A673 (cell line): ENCODE measurements around the gene FBXO11. TPM values are rescaled to one million over a fixed set of nuclear protein-coding genes. Genes with fewer than 3 reads are reported as not detected.
A peak's percentile ranks its signal among the peaks of the same experiment; 100 is the strongest.

Experiments used
- BruUV-seq: library from RNA; stranded (reverse); fragments of 400-500 nt; replicated peaks from 2 replicates; lab custom pipeline; 2021; lab: Mats Ljungman, UMichigan
- CTCF ChIA-PET: fragments of 300-600 bp; sonication (Branson Sonifier 250); formaldehyde crosslinking; loops from one replicate; lab custom pipeline; 2022; ENCODE audit warnings: antibody characterized with exemption; lab: Charles Lee
- POLR2A ChIA-PET: fragments of 300-600 bp; sonication (Branson Sonifier 250); formaldehyde crosslinking; loops from one replicate; lab custom pipeline; 2022; ENCODE audit warnings: antibody characterized with exemption; ENCODE audit not compliant: low non-redundant PET; lab: Charles Lee
- DNase-seq: peaks from one replicate; pipeline ENCODE4 v3.0.0-alpha.2; 2015; ENCODE audit warnings: low spot score
- H3K27ac ChIP-seq: fragments of 200-600 bp; sonication (generic); 2 replicates; pipeline ENCODE4 v1.5.1; 2016; ENCODE audit warnings: mixed run types, low read depth, mild to moderate bottlenecking, mixed read lengths, antibody characterized with exemption, low read length; ENCODE audit not compliant: poor library complexity, severe bottlenecking
- H3K27me3 ChIP-seq: fragments of 200-600 bp; sonication (generic); replicated peaks from 2 replicates; pipeline ENCODE4 v1.6.1; 2017; ENCODE audit warnings: mixed run types, low read depth, mild to moderate bottlenecking, mixed read lengths, antibody characterized with exemption, low read length; ENCODE audit not compliant: insufficient read depth, poor library complexity
- H3K36me3 ChIP-seq: fragments of 200-600 bp; sonication (generic); 2 replicates; pipeline ENCODE4 v1.6.1; 2016; ENCODE audit warnings: mixed run types, mild to moderate bottlenecking, mixed read lengths, antibody characterized with exemption, low read length; ENCODE audit not compliant: insufficient read depth, poor library complexity, severe bottlenecking
- H3K4me1 ChIP-seq: fragments of 200-600 bp; sonication (generic); 2 replicates; pipeline ENCODE4 v1.6.1; 2017; ENCODE audit warnings: mixed run types, mild to moderate bottlenecking, mixed read lengths, antibody characterized with exemption, low read length; ENCODE audit not compliant: insufficient read depth, poor library complexity, severe bottlenecking
- H3K4me3 ChIP-seq: fragments of 200-600 bp; sonication (generic); 2 replicates; pipeline ENCODE4 v1.5.1; 2016; ENCODE audit warnings: low read depth, mixed run types, mild to moderate bottlenecking, mixed read lengths, low read length; ENCODE audit not compliant: poor library complexity, severe bottlenecking
- H3K9me3 ChIP-seq: fragments of 200-600 bp; sonication (generic); 2 replicates; pipeline ENCODE4 v1.6.1; 2016; ENCODE audit warnings: mixed run types, low read depth, mild to moderate bottlenecking, mixed read lengths, antibody characterized with exemption, low read length; ENCODE audit not compliant: poor library complexity, severe bottlenecking
- EZH2 ChIP-seq: fragments of 200-600 bp; sonication (generic); IDR thresholded peaks from 2 replicates; pipeline ENCODE4 v1.6.1; 2017; ENCODE audit warnings: borderline replicate concordance, low read depth, mild to moderate bottlenecking, mixed read lengths, antibody characterized with exemption, low read length; ENCODE audit not compliant: poor library complexity, severe bottlenecking
- intact Hi-C: fragments of 100-400 bp; cut with micrococcal nuclease; formaldehyde crosslinking; loops from one replicate; pipeline ENCODE4 v1.10.0; 2022; ENCODE audit not compliant: unreplicated experiment
- total RNA-seq: library from RNA; stranded (reverse); gene quantifications from 2 replicates; pipeline ENCODE4 v1.2.3, GENCODE V29; 2021
- TF ChIP-seq, protein P1 (sequence below): fragments of 300-800, 200-600 bp; sonication (generic); conservative IDR thresholded peaks from 2 replicates; pipeline ENCODE4 v1.5.1; 2017; ENCODE audit warnings: low read depth, mild to moderate bottlenecking, antibody characterized with exemption, low read length, moderate library complexity, mixed read lengths

The FBXO11 gene
- total RNA-seq, 1 experiment from 2014 or later = 84.0 TPM

DNA sequence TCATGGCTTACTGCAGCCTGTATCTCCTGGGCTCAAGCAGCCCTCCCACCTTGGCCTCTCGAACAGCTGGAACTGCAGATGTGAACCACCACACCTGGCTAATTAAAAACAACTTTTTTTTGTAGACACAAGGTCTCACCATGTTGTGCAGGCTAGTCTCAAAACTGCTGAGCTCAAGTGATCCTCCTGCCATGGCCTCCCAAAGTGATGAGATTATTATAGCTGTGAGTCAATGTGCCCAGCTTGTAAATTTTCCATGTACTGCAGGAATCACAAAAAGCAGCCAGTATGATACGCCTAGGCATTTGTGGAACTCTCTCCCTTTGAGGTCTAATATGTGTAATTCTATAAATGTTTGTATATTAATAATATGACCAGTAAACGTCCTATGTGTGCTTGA is 63.5 kb downstream of the FBXO11 start:
- H3K4me1 ChIP-seq = peaks cover 12% of the 10 kb centered on the region
- POLR2A ChIA-PET = no interaction called here
- H3K9me3 ChIP-seq = no peaks in the 10 kb centered on the region
- H3K4me3 ChIP-seq = no peak overlapping the region
- CTCF ChIA-PET = no interaction called here
- no peaks in the 10 kb centered on the region for H3K27me3 ChIP-seq
- BruUV-seq = no TSS peak
- TF ChIP-seq EZH2 = no peak
- TF ChIP-seq, protein P1, sequence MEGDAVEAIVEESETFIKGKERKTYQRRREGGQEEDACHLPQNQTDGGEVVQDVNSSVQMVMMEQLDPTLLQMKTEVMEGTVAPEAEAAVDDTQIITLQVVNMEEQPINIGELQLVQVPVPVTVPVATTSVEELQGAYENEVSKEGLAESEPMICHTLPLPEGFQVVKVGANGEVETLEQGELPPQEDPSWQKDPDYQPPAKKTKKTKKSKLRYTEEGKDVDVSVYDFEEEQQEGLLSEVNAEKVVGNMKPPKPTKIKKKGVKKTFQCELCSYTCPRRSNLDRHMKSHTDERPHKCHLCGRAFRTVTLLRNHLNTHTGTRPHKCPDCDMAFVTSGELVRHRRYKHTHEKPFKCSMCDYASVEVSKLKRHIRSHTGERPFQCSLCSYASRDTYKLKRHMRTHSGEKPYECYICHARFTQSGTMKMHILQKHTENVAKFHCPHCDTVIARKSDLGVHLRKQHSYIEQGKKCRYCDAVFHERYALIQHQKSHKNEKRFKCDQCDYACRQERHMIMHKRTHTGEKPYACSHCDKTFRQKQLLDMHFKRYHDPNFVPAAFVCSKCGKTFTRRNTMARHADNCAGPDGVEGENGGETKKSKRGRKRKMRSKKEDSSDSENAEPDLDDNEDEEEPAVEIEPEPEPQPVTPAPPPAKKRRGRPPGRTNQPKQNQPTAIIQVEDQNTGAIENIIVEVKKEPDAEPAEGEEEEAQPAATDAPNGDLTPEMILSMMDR = no peak
- peaks cover 19% of the 10 kb centered on the region for H3K36me3 ChIP-seq
- intact Hi-C loops = no loop called here
- no peak overlapping the region for H3K27ac ChIP-seq
- DNase-seq = no peak

DNA sequence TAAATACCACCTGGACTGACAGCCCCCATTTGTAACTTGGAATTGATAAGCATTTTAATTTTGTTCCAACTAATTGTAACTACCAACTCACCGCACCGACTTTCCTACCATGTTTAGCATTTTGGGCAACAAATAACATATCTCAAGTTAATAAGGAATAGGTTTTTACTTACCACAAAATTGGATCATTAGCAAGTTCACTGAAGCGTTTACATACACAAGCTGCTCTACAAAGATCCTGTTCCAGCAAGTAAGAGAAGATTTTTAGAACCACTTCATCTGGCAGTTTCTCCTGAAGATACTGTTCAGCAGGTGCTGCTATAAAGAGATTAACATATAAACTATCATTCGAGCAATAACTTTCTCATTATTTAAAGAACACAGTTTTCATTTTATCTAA is 67.6 kb downstream of the FBXO11 start:
- Histone ChIP-seq H3K9me3 (no peaks in the 10 kb centered on the region), H3K4me3 (no peak overlapping the region), H3K36me3 (peaks cover 55% of the 10 kb centered on the region), H3K27ac (no peak overlapping the region), H3K4me1 (no peaks in the 10 kb centered on the region), H3K27me3 (no peaks in the 10 kb centered on the region)
- intact Hi-C loops = no loop called here
- no peak for DNase-seq
- TF ChIP-seq EZH2 = no peak
- TF ChIP-seq, protein P1 = no peak
- POLR2A ChIA-PET = no interaction called here
- CTCF ChIA-PET = no interaction called here
- BruUV-seq = TSS peak; percentile 15

DNA sequence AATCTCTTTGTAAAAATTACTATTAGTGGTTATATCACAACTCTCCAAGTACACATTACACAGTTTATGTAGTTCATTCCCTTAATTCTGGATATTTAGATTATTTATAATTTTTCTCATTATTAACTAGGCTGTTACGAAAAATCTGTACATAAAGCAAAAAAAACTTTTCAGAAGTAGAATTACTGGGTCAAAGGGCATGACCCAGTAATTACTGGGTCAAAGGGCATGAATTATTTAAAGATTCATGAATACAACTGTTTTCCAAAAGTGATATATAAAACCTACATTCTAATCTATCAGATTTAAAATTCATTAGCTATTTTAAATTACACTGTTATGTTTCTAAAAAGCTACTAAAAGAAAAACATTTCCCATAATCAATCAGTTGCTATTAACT is 68.0 kb downstream of the FBXO11 start:
- no peak overlapping the region for H3K4me3 ChIP-seq
- H3K4me1 ChIP-seq = no peaks in the 10 kb centered on the region
- no peaks in the 10 kb centered on the region for H3K27me3 ChIP-seq
- H3K9me3 ChIP-seq = no peaks in the 10 kb centered on the region
- DNase-seq = no peak
- POLR2A ChIA-PET = no interaction called here
- no peak overlapping the region for H3K27ac ChIP-seq
- H3K36me3 ChIP-seq = peaks cover 60% of the 10 kb centered on the region
- intact Hi-C loops = no loop called here
- CTCF ChIA-PET = interaction anchor here (0.7 kb wide), 1 partner anchor 9 kb away, joined by 5 read pairs; no protein-coding TSS in a partner anchor
- no peak for TF ChIP-seq EZH2
- TF ChIP-seq, protein P1 = no peak
- BruUV-seq = no TSS peak
